Measurements from ENCODE around the gene PRM2. TPM values are rescaled to one million over a fixed set of nuclear protein-coding genes. Genes with fewer than 3 reads are reported as not detected.

Gene PRM2
- total RNA-seq, 1 donor from 2014 or later: not detected

DNA sequence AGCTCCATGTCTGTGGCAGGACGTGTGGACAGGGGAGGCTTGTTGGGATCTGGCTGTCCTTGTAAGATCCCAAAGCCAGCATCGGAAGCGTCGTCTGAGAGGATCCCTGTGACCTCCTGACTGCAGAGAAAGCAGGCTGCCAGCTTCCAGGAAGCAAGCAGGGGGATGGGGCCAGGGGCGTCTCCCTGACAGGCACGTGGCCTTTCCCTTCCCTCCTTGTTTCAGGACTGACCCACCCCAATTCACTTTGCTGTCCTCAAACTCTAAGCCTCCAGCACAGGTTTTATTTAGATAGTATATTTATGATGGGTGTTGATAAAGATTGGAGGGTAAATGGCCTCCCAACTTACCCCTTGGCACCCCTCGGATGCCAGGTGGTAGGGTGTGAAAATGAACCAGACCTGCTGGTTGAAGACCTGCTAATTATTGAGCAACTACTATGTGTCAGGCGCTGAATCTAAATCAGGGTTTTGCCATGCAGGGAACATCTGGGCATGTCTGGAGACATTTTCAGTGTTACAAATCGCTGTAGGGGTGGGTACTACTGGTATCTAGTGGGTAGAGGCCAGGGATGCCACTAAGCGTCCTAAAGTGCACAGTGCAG is 44.8 kb downstream of the PRM2 start:
- H3K27me3 Mint-ChIP-seq (ENCODE audit: unreplicated experiment): peaks cover 4% of the 10 kb centered on the region

DNA sequence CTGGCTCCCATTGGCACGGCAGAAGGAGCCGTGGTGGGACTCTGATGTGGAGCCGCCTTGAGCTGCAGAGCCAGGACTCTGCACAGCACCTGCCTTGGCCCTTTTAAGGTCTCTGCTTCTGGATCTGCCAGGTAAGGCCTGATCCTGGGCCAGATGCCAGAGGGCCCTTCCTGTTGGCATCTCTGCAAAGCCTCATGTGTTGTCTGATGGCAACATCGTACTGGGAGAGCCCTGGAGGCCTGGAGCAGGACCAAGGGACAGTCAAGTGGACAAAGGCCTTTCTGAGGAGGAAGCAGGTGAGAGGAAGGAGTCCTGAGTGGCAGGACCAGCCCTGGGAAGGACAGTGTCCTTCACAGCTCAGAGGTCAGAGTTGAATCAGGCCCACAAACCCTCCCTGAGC is 46.4 kb downstream of the PRM2 start:
- H3K27ac Mint-ChIP-seq (ENCODE audit: unreplicated experiment): no peak overlapping the region
- H3K4me1 Mint-ChIP-seq (ENCODE audit: unreplicated experiment): peaks cover under 1% of the 10 kb centered on the region
- H3K27me3 Mint-ChIP-seq (ENCODE audit: unreplicated experiment): peaks cover 4% of the 10 kb centered on the region
- H3K9me3 Mint-ChIP-seq (ENCODE audit: unreplicated experiment): no peaks in the 10 kb centered on the region
- no peak overlapping the region for H3K4me3 Mint-ChIP-seq (ENCODE audit: unreplicated experiment)
- TF ChIP-seq, protein P1, sequence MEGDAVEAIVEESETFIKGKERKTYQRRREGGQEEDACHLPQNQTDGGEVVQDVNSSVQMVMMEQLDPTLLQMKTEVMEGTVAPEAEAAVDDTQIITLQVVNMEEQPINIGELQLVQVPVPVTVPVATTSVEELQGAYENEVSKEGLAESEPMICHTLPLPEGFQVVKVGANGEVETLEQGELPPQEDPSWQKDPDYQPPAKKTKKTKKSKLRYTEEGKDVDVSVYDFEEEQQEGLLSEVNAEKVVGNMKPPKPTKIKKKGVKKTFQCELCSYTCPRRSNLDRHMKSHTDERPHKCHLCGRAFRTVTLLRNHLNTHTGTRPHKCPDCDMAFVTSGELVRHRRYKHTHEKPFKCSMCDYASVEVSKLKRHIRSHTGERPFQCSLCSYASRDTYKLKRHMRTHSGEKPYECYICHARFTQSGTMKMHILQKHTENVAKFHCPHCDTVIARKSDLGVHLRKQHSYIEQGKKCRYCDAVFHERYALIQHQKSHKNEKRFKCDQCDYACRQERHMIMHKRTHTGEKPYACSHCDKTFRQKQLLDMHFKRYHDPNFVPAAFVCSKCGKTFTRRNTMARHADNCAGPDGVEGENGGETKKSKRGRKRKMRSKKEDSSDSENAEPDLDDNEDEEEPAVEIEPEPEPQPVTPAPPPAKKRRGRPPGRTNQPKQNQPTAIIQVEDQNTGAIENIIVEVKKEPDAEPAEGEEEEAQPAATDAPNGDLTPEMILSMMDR (IDR thresholded peaks at IDR 0.05): no peak
- DNase-seq (ENCODE audit: extremely low spot score, unreplicated experiment): no peak
- H3K36me3 Mint-ChIP-seq (ENCODE audit: unreplicated experiment): no peaks in the 10 kb centered on the region

More for the DNA sequence above, 44.8 kb downstream of the PRM2 start:
- DNase-seq (ENCODE audit: extremely low spot score, unreplicated experiment): no peak
- no peaks in the 10 kb centered on the region for H3K4me1 Mint-ChIP-seq (ENCODE audit: unreplicated experiment)
- no peak overlapping the region for H3K4me3 Mint-ChIP-seq (ENCODE audit: unreplicated experiment)
- H3K9me3 Mint-ChIP-seq (ENCODE audit: unreplicated experiment): no peaks in the 10 kb centered on the region
- TF ChIP-seq, protein P1 (IDR thresholded peaks at IDR 0.05): no peak
- no peak overlapping the region for H3K27ac Mint-ChIP-seq (ENCODE audit: unreplicated experiment)
- H3K36me3 Mint-ChIP-seq (ENCODE audit: unreplicated experiment): no peaks in the 10 kb centered on the region

DNA sequence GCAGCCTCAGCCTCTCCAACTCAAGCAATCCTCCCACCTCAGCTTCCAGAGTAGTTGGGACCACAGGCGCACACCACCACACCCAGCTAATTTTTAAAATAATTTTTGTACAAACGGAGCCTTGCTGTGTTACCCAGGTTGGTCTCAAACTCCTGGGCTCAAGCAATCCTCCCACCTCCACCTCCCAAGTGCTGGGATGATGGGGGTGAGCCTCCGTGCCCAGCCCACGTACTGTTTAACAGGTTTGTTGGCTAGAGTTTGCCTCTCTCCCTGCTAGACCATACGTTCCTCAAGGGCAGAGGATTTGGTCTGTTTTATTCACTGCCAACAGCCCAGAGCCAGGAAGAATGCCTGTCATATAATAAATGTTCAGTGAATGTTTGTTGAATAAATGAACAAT is 46.8 kb downstream of the PRM2 start:
- Mint-ChIP-seq H3K36me3 (ENCODE audit: unreplicated experiment) (no peaks in the 10 kb centered on the region), H3K4me3 (ENCODE audit: unreplicated experiment) (no peak overlapping the region), H3K27me3 (ENCODE audit: unreplicated experiment) (peaks cover 4% of the 10 kb centered on the region), H3K9me3 (ENCODE audit: unreplicated experiment) (no peaks in the 10 kb centered on the region), H3K4me1 (ENCODE audit: unreplicated experiment) (peaks cover 5% of the 10 kb centered on the region), H3K27ac (ENCODE audit: unreplicated experiment) (no peak overlapping the region)
- TF ChIP-seq, protein P1 (IDR thresholded peaks at IDR 0.05): no peak
- no peak for DNase-seq (ENCODE audit: extremely low spot score, unreplicated experiment)

DNA sequence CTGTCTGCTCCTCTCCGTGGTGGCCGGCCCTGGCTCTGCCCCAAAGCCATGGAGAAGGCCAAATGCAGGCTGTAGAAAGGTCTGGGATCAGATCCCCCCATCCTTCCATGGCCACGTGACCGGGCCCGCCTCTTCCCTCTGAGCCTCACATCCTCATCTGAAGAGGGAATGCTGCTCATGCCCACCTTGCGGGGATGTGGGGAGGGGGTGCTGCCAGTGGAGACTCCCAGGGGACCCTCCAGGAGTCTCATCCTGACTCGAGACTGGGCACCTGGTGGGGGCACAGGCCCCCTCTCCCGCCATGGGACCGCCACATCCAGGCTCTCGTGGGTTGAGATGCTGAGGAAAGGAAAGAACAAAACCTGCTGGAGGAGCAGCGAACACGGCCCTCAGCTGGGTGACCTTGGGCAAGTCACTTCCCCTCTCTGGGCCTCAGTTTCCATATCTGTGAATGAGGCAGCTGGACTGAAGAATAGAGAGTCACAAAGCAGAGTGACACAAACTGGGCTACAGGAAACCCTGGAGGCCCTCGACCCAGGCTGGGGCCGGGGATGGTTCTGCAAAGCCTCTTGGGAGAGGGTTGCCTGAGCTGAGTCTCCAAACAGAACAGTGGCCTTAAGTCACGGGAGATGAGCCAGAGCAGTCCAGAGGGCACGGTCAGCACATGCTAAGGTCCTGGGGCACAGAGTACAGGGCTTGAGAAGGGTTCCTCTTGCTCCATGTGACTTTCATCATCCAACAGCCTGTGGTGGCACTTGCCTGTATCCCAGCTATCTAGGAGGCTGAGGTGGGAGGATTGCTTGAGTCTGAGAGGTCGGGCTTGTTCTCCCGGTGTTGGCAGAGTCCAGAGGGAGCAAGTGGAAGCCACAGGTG is 50.4 kb downstream of the PRM2 start:
- TF ChIP-seq, protein P1 (IDR thresholded peaks at IDR 0.05): no peak
- peaks cover 8% of the 10 kb centered on the region for H3K4me1 Mint-ChIP-seq (ENCODE audit: unreplicated experiment)
- H3K36me3 Mint-ChIP-seq (ENCODE audit: unreplicated experiment): no peaks in the 10 kb centered on the region
- no peak for DNase-seq (ENCODE audit: extremely low spot score, unreplicated experiment)
- no peak overlapping the region for H3K4me3 Mint-ChIP-seq (ENCODE audit: unreplicated experiment)
- H3K27ac Mint-ChIP-seq (ENCODE audit: unreplicated experiment): no peak overlapping the region
- no peaks in the 10 kb centered on the region for H3K9me3 Mint-ChIP-seq (ENCODE audit: unreplicated experiment)
- peaks cover 2% of the 10 kb centered on the region for H3K27me3 Mint-ChIP-seq (ENCODE audit: unreplicated experiment)

Small RNA genes lying within 50 kb of the gene (microRNA-seq; reads per million reads assigned to microRNA genes)
- gene MIR548H2 (ENCODE audit: unreplicated experiment): not detected

Other genes with a start within 250 kb of the PRM2 start
- 9.7 and 10.6 TPM in 2 replicates for gene SOCS1, start 20.3 kb downstream of the PRM2 start, total RNA-seq
- gene TNP2, start 7.2 kb downstream of the PRM2 start, total RNA-seq: not detected in 2 replicates
- not detected in 2 replicates for gene PRM3, start 2.9 kb downstream of the PRM2 start, total RNA-seq
- gene PRM1, start 4.8 kb upstream of the PRM2 start, total RNA-seq: not detected in 2 replicates
- gene RMI2, start 69.0 kb upstream of the PRM2 start, total RNA-seq: 4.1 and 5.1 TPM in 2 replicates

All from osteocyte (in vitro differentiated cells).